Left lobe of liver (tissue), 2 donors: Measurements from ENCODE around the gene NELL1. TPM values are rescaled to one million over a fixed set of nuclear protein-coding genes. Genes with fewer than 3 reads are reported as not detected.
A peak's percentile ranks its signal among the peaks of the same experiment; 100 is the strongest.

Experiments
- ATAC-seq: fragments of 200-7000 bp; cut with Tn5 transposase; one replicate; pipeline ENCODE4 v1.9.1; 2020; ENCODE audit warnings: mild to moderate bottlenecking, moderate library complexity
- DNase-seq: peaks from one replicate; pipeline ENCODE4 v3.0.0-alpha.2; 2020; ENCODE audit warnings: low spot score
- total RNA-seq: library from RNA; stranded (reverse); gene quantifications from one replicate; pipeline ENCODE4 v1.2.1, GENCODE V29; 2021
- donor health status: DM: no; HTN: no; CAD: no; lungs with moderate emphysema.
- donor health status: DM: no; HTN: yes; CAD: no.

NELL1 gene
- total RNA-seq, 1 donor from 2014 or later = not detected

GRCh38 chr11:21470521-21470920, 801.1 kb downstream of the NELL1 start:
- ATAC-seq = no peak

GRCh38 chr11:21472261-21472660, 802.9 kb downstream of the NELL1 start:
- ATAC-seq (no peak), DNase-seq (no peak)

More at GRCh38 chr11:21470521-21470920, 801.1 kb downstream of the NELL1 start:
- no peak for DNase-seq

DNA sequence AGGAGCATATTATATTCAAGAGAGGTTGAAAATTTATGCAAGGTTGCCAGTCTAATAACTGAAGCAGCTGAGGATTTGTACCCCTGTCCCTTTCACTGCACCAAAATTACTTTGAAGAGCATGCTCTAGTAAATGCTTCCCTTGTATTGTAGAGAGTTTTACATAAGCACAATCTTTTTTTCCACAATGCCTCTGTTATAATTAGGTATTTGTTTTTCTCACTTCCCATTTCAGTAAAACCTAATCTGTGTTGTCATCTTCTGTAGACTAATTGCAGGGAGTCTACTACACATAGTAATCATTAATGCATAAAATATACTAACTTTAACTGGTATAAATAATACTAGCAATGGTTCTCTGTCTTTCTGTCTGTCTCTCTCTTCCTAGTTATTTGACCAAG, 805.1 kb downstream of the NELL1 start:
- DNase-seq = no peak
- ATAC-seq = no peak

DNA sequence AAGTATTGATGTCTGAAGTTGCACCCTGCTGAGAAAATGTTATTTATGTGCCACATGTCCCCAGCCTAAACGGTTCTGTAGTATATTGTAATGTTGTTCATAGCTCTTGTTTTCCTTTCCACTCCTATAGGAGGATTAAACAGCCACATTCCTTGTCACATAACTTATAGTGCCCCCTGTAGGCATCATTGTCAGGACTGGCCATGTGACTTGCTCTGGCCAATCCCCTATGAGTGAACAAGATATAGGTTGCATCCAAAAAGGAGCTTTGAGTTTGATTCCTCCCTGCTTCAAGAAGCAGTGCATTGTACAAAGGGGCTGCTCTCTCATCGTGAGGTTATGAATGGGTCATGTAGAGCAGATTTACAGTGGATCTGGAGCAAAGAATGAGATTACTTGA, 805.9 kb downstream of the NELL1 start:
- no peak for ATAC-seq
- no peak for DNase-seq

GRCh38 chr11:21476588-21476987, 807.2 kb downstream of the NELL1 start:
- no peak for ATAC-seq
- no peak for DNase-seq

GRCh38 chr11:21480240-21480639, 810.9 kb downstream of the NELL1 start:
- ATAC-seq = no peak
- DNase-seq = no peak

DNA sequence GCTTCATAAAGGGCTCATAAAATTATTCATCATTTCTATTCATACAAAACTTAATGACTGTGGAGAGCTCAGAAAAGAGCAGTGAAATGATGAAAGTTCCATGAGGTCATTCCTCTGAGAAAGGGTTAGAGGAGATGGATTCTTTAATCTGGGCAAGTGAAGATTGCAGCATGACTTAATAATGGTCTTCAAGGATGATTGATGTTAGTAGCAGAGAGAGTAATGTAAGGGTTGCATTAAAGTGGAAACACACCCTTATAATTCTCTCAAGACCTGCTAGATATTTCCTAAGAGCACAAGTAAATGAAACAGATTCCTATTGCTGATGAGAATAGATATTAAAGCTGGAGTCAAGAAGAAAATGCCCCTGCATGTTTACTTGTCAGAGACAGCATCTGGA, 811.9 kb downstream of the NELL1 start:
- ATAC-seq (no peak), DNase-seq (no peak)

DNA sequence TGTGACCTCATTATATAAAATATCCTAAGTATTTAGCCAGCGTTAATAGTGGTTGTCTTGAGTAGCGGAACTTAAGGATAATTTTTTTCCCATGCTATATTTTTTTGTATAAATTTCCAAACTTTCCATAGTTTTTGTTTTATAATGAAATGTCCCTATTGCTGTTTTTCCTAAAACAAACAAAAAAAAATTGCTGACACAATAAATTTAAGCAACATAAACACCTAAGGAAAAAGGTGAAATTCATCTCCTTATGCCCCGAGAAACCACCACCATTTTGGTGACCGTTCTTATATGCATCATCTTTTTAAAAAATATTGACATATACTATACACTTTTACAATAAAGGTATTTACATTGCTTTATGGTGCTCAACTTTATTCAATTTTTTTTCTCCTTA, 814.7 kb downstream of the NELL1 start:
- DNase-seq (no peak), ATAC-seq (no peak)

- ATAC-seq (no peak), DNase-seq (no peak)
Measured at GRCh38 chr11:21485006-21485405, 815.6 kb downstream of the NELL1 start.

- DNase-seq = no peak
- ATAC-seq = no peak
Measured at GRCh38 chr11:21485426-21485825, 816.0 kb downstream of the NELL1 start.

DNA sequence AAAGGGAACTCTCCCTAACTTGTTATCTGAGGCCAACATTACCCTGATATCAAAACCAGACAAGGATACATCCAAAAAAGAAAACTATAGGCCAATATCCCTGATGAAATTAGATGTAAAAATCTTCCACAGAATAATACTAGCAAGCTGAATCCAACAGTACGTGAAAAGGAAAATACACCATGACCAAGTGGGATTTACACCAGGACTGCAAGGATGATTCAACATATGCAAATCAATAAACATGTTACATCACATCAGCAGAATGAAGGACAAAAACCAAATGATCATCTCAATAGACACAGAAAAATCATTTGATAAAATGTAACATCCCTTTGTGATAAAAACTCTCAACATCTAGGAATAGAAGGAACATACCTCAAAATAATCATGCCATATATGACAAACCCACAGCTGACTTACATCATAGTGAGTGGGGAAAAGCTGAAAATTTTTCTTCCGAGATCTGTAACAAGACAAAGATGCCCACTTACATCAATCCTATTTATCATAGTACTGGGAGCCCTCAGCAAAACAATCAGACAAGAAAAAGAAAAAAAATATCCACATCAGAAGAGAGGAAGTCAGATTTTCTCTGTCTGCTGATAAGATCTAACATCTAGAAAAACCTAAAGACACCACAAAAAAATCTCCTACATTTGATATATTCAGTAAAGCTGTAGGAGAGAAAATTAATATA, 820.2 kb downstream of the NELL1 start:
- no peak for ATAC-seq
- no peak for DNase-seq

DNA sequence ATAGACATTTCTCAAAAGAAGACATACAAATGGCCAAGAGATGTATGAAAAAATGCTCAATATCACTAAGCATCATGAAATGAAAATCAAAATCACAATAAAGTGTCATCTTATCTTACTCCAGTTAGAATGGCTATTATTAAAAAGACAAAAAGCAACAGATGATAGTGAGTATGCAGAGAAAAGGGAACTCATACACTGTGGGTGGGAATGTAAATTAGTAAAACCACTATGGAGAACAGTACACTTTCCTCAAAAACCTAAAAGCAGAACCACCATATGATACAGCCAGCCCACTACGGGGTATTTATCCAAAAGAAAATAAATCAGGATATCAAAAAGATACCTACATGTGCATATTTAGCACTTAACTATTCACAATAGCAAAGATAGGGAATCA, 823.5 kb downstream of the NELL1 start:
- no peak for DNase-seq
- no peak for ATAC-seq

DNA sequence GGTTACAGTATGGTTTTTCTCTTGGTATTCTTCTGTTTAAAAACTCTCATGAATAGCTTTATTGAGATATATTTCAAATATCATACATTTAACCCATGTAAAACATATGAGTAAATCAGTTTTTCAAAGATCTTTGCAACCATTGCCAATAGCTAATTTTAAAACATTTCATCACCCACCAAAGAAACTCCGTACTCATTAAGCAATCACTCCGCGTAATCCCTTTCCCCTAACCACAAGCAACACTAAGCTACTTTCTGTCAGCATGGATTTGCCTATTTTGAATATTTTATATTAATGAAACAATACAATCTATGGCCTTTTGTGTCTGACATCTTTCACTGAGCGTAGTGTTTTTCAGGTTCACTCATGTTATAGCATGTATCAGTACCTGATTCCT, 825.6 kb downstream of the NELL1 start:
- ATAC-seq = no peak
- no peak for DNase-seq

- DNase-seq (no peak), ATAC-seq (no peak)
Measured at GRCh38 chr11:21495879-21496278, 826.5 kb downstream of the NELL1 start.

- DNase-seq (no peak), ATAC-seq (no peak)
Measured at GRCh38 chr11:21501245-21501644, 831.9 kb downstream of the NELL1 start.

- ATAC-seq (no peak), DNase-seq (no peak)
Measured at GRCh38 chr11:21505070-21505469, 835.7 kb downstream of the NELL1 start.

DNA sequence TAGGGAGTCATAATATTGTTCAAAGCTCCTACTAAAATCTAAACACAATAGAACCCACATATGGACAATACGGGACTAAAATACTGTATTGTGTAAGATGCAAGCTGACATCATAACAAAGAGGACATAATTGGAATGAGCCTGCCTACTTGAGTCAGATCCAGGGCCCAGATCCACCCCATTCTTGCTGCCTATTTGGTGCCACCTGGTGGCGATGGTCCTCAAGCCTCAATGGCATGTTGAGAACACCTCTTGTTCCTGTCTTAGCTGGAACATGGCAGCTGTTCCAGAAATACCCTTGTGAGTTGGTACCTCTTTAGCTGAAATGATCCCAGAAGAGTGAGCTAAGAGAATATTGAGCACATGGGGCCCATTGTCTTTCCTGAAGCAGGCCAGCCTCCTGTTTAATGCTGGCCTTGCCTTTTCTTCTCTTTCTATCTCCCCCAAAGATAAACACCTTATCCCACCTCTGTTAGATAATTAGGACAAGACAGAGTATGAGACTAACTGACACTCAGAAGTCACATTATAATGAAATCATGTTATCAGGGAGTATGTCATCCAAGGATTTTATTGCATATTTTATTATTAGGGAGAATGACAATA, 842.6 kb downstream of the NELL1 start:
- ATAC-seq (peak; percentile 94), DNase-seq (peak; percentile 65)

GRCh38 chr11:21514316-21514715, 844.9 kb downstream of the NELL1 start:
- ATAC-seq (peak; percentile 85), DNase-seq (peak; percentile 44)

- ATAC-seq (no peak), DNase-seq (no peak)
Measured at GRCh38 chr11:21520244-21520643, 850.9 kb downstream of the NELL1 start.

GRCh38 chr11:21529187-21529586, 859.8 kb downstream of the NELL1 start:
- ATAC-seq = no peak
- DNase-seq = no peak

- no peak for ATAC-seq
- DNase-seq = no peak
Measured at GRCh38 chr11:21534288-21534687, 864.9 kb downstream of the NELL1 start.

DNA sequence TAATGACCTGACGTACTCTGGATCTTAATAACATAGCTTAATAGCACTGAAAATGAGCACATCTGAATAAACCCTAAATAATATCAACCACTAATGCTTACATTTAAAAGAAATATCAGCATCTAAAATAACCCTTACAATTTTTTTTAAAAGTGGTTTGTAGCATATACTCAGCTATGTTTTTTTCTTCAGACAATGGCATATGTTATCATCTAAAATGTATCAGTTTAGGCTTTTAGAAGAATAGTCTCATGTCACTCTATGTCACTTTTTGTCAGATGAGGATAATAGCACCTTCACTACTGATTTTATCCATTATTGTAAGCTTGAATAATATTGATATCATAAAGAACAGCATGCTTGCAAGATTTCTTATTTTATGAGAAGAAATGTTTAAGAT, 868.6 kb downstream of the NELL1 start:
- no peak for ATAC-seq
- no peak for DNase-seq

GRCh38 chr11:21541187-21541751, 871.9 kb downstream of the NELL1 start:
- DNase-seq = no peak
- ATAC-seq = no peak
